ENCODE data around the gene CFAP100. TPM values are rescaled to one million over a fixed set of nuclear protein-coding genes. Genes with fewer than 3 reads are reported as not detected.

CFAP100 gene
- total RNA-seq, 1 donor from 2014 or later: 4.3 TPM

- H3K4me3 Mint-ChIP-seq: no peak overlapping the region
- H3K36me3 Mint-ChIP-seq: peaks cover 12% of the 10 kb centered on the region
- no peaks in the 10 kb centered on the region for H3K9me3 Mint-ChIP-seq
- TF ChIP-seq CTCF (conservative IDR thresholded peaks at IDR 0.05): no peak
- H3K27me3 Mint-ChIP-seq: no peaks in the 10 kb centered on the region
- no peak for DNase-seq (ENCODE audit: extremely low spot score, unreplicated experiment)
- no peak overlapping the region for H3K27ac Mint-ChIP-seq
- H3K4me1 Mint-ChIP-seq (ENCODE audit: unreplicated experiment): peaks cover 4% of the 10 kb centered on the region
Observed at GRCh38 chr3:126454437-126455198, 59.9 kb downstream of the CFAP100 start.

GRCh38 chr3:126456211-126456610 is 61.5 kb downstream of the CFAP100 start:
- Mint-ChIP-seq H3K36me3 (peaks cover 12% of the 10 kb centered on the region), H3K4me3 (no peak overlapping the region), H3K27ac (no peak overlapping the region), H3K27me3 (no peaks in the 10 kb centered on the region), H3K9me3 (no peaks in the 10 kb centered on the region), H3K4me1 (ENCODE audit: unreplicated experiment) (peaks cover 4% of the 10 kb centered on the region)
- DNase-seq (ENCODE audit: extremely low spot score, unreplicated experiment): no peak
- TF ChIP-seq CTCF (conservative IDR thresholded peaks at IDR 0.05): no peak

GRCh38 chr3:126456766-126457388 is 62.2 kb downstream of the CFAP100 start:
- Mint-ChIP-seq H3K27me3 (no peaks in the 10 kb centered on the region), H3K4me3 (no peak overlapping the region), H3K9me3 (no peaks in the 10 kb centered on the region), H3K36me3 (peaks cover 18% of the 10 kb centered on the region), H3K27ac (no peak overlapping the region), H3K4me1 (ENCODE audit: unreplicated experiment) (peaks cover 4% of the 10 kb centered on the region)
- no peak for TF ChIP-seq CTCF (conservative IDR thresholded peaks at IDR 0.05)
- DNase-seq (ENCODE audit: extremely low spot score, unreplicated experiment): no peak

- H3K27me3 Mint-ChIP-seq: no peaks in the 10 kb centered on the region
- H3K36me3 Mint-ChIP-seq: peaks cover 14% of the 10 kb centered on the region
- no peak for DNase-seq (ENCODE audit: extremely low spot score, unreplicated experiment)
- peaks cover 4% of the 10 kb centered on the region for H3K4me1 Mint-ChIP-seq (ENCODE audit: unreplicated experiment)
- H3K9me3 Mint-ChIP-seq: no peaks in the 10 kb centered on the region
- H3K27ac Mint-ChIP-seq: no peak overlapping the region
- no peak overlapping the region for H3K4me3 Mint-ChIP-seq
- no peak for TF ChIP-seq CTCF (conservative IDR thresholded peaks at IDR 0.05)
Observed at GRCh38 chr3:126459111-126459762, 64.5 kb downstream of the CFAP100 start.

GRCh38 chr3:126459763-126460127 is 65.0 kb downstream of the CFAP100 start:
- no peaks in the 10 kb centered on the region for H3K9me3 Mint-ChIP-seq
- H3K4me1 Mint-ChIP-seq (ENCODE audit: unreplicated experiment): peaks cover 4% of the 10 kb centered on the region
- DNase-seq (ENCODE audit: extremely low spot score, unreplicated experiment): no peak
- no peak for TF ChIP-seq CTCF (conservative IDR thresholded peaks at IDR 0.05)
- H3K27ac Mint-ChIP-seq: no peak overlapping the region
- H3K4me3 Mint-ChIP-seq: no peak overlapping the region
- peaks cover 18% of the 10 kb centered on the region for H3K36me3 Mint-ChIP-seq
- no peaks in the 10 kb centered on the region for H3K27me3 Mint-ChIP-seq

Measured in type B pancreatic cell (in vitro differentiated cells).